ENCODE measurements around the gene MFF.

GRCh38 chr2:227348324-227348723 lies 23.3 kb downstream of the MFF start:
- TF ChIP-seq POLR2A (IDR thresholded peaks at IDR 0.05) (no peak), CTCF (IDR thresholded peaks at IDR 0.05) (no peak)
